Measurements from ENCODE around the gene ANO4.

ANO4 gene

DNA sequence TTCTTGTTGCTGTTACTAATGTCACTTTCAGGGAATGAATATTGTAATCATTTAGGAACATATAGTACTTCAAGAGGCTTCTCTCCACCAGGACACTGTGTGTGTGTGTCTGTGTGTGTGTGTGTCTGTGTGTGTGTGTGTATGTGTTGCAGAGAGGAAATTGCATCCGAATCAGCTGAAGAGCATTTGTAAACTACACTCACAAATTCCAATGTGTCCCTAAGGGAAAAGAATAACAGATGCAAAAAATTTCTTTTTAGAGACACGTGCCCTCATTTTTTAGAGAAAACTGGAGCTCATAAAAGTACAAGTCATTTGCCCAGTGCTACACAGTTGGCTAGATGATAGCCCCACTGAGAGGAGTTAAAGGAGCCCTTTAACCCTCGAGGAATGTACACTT lies 168.8 kb downstream of the ANO4 start:
- TF ChIP-seq, protein P1, sequence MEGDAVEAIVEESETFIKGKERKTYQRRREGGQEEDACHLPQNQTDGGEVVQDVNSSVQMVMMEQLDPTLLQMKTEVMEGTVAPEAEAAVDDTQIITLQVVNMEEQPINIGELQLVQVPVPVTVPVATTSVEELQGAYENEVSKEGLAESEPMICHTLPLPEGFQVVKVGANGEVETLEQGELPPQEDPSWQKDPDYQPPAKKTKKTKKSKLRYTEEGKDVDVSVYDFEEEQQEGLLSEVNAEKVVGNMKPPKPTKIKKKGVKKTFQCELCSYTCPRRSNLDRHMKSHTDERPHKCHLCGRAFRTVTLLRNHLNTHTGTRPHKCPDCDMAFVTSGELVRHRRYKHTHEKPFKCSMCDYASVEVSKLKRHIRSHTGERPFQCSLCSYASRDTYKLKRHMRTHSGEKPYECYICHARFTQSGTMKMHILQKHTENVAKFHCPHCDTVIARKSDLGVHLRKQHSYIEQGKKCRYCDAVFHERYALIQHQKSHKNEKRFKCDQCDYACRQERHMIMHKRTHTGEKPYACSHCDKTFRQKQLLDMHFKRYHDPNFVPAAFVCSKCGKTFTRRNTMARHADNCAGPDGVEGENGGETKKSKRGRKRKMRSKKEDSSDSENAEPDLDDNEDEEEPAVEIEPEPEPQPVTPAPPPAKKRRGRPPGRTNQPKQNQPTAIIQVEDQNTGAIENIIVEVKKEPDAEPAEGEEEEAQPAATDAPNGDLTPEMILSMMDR (IDR thresholded peaks at IDR 0.05; ENCODE audit: control extremely low read depth, extremely low read depth, low read depth, missing control alignments) = no peak
- no peak for DNase-seq (ENCODE audit: extremely low spot score)
- ChIA-PET CTCF (interaction anchor here (1.0 to 2.0 kb wide), 2 partner anchors 12 to 15 kb away, joined by 3 to 5 read pairs; no protein-coding TSS in a partner anchor), POLR2A (no interaction called here)

DNA sequence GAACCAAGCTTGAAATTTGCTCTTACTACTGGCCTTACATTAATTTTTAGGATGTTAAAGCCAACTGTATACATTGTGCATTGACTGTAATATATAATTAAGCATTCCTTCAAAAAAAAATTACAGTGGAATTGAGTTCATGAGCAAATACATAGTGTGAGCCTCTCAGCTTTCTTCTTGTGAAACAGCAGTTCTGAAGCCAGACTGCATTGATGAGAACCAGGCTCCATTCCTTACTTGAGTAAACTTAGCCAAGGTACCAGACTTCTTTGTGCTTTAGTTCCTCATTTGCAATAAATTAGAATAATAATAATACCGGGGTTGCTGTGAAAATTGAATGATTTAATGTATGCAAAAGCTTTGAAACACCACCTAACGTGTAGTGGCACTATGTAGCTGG lies 169.5 kb downstream of the ANO4 start:
- ChIA-PET CTCF (interaction anchor here (1.0 to 2.0 kb wide), 2 partner anchors 12 to 14 kb away, joined by 3 to 5 read pairs; no protein-coding TSS in a partner anchor), POLR2A (no interaction called here)
- DNase-seq (ENCODE audit: extremely low spot score) = no peak
- TF ChIP-seq, protein P1 (IDR thresholded peaks at IDR 0.05; ENCODE audit: control extremely low read depth, extremely low read depth, low read depth, missing control alignments) = no peak

DNA sequence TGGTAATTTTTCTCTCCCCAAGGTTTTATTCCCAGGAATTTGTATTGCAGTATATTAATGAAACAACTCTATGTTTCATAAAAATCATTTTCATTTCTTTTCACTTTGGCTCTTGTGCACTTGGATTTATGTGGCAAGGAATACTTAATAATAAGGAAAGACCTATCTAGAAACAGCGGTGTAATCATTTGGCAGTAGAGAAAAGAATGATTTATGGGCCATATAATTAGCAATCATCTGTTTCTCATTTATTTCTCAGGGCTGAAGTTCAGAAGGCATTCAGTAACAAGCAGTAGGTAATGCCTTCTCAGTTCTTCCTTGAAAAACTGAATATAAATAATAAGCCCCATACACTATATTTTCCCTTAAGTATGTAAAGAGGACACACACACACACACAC lies 172.6 kb downstream of the ANO4 start:
- no peak for DNase-seq (ENCODE audit: extremely low spot score)
- POLR2A ChIA-PET = no interaction called here
- TF ChIP-seq, protein P1 (IDR thresholded peaks at IDR 0.05; ENCODE audit: control extremely low read depth, extremely low read depth, low read depth, missing control alignments) = no peak
- CTCF ChIA-PET = no interaction called here

DNA sequence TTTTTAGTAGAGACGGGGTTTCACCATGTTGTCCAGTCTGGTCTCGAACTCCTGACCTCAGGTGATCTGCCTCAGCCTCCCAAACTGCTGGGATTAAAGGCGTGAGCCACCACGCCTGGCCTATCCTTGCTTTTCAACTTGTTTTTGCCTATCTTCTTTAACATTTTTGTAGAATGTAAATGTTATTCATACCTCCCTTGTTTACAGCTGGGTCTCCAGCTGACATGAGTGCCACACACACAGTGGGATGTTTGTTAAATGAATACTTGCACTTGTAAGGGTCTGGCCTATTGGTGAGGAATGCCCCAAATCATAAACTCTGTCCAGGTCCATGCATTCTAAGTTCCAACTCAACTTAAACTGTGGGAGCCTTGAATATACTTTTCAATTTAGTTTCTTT lies 176.3 kb downstream of the ANO4 start:
- POLR2A ChIA-PET = no interaction called here
- CTCF ChIA-PET = no interaction called here
- no peak for DNase-seq (ENCODE audit: extremely low spot score)
- TF ChIP-seq, protein P1 (IDR thresholded peaks at IDR 0.05; ENCODE audit: control extremely low read depth, extremely low read depth, low read depth, missing control alignments) = no peak

DNA sequence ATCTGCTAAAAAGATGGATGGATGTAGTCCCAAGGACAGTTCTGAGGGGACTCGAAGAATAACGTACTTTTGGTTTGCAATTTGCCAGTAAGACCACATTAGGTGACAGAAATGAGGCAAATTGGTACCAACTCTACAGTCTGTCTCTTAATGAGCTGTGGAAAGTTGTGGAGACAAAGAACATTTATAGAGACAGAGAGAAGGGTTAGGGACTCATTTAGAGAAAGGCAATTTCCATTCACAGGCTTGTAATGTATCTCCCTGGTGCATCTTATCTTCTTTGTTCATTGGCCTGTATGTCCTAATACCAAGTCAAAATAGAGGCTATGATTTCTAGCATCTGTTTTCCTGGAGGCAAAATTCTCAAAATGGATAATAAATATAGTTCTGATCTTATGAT lies 177.5 kb downstream of the ANO4 start:
- DNase-seq (ENCODE audit: extremely low spot score) = no peak
- ChIA-PET CTCF (no interaction called here), POLR2A (no interaction called here)
- TF ChIP-seq, protein P1 (IDR thresholded peaks at IDR 0.05; ENCODE audit: control extremely low read depth, extremely low read depth, low read depth, missing control alignments) = no peak

DNA sequence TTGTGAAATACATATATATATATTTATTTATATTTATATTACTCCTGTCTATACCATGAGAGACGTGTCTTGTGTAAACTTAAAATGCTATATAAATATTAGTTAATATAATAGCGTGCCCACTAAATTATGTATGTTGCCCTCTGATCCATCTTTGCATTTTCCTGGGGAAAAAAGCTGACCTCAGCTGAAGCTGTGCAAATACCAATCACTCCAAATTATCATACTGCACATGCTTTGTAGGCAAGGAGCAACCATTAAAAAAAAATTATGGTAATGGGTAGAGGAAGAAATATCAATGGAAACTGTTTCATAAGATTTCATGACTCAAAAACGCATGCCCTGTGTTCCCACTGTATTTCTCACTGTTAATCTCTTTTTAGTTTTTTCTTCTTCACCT lies 179.8 kb downstream of the ANO4 start:
- ChIA-PET CTCF (no interaction called here), POLR2A (no interaction called here)
- DNase-seq (ENCODE audit: extremely low spot score) = no peak
- TF ChIP-seq, protein P1 (IDR thresholded peaks at IDR 0.05; ENCODE audit: control extremely low read depth, extremely low read depth, low read depth, missing control alignments) = no peak

DNA sequence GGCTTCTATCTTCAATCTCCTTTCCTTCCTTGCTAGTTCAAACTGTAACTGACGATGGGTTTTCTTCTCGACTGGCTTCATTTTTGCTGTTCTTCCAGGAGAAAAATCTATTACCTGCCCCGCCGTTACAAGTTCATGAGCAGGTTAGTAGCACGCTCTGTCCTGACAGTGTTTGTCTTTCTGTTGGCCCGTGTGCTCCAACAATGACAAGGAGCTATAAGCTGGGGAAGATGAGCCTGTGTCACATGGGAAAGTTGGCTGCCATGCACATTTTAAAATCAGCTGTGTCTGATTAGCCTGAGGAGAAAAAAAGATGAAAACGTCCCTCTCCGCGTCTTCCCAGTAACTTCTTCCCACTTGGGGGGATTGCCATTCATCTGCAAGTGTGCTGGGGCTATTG lies 180.2 kb downstream of the ANO4 start:
- CTCF ChIA-PET = no interaction called here
- DNase-seq (ENCODE audit: extremely low spot score) = no peak
- TF ChIP-seq, protein P1 (IDR thresholded peaks at IDR 0.05; ENCODE audit: control extremely low read depth, extremely low read depth, low read depth, missing control alignments) = no peak
- POLR2A ChIA-PET = no interaction called here

Data from GM10248 (cell line).